ENCODE data around the gene RASGRP4.

Gene RASGRP4

GRCh38 chr19:38386300-38386970, 39.6 kb downstream of the RASGRP4 start:
- Histone ChIP-seq H3K4me3 (ENCODE audit: low read length in 2 of 2) (no peak overlapping the region), H2BK12ac (ENCODE audit: low read length) (no peak overlapping the region), H3K9me3 (replicated peaks in 1 of 2; ENCODE audit: control insufficient read depth in 2 of 2, insufficient read depth in 1 of 2, low read depth in 1 of 2, low read length in 2 of 2) (no peaks in the 10 kb centered on the region), H3K27ac (replicated peaks; ENCODE audit: low read length) (no peak overlapping the region), H4K91ac (ENCODE audit: low read depth, low read length, poor library complexity) (no peak overlapping the region), H2BK15ac (ENCODE audit: low read length) (no peak overlapping the region), H2BK120ac (ENCODE audit: low read depth, low read length) (no peak overlapping the region), H3K36me3 (replicated peaks in 1 of 2; ENCODE audit: control insufficient read depth in 2 of 2, insufficient read depth in 2 of 2, low read length in 2 of 2) (peaks cover 21 to 51% of the 10 kb centered on the region in 2 donors), H3K4me1 (ENCODE audit: control insufficient read depth in 2 of 2, insufficient read depth in 1 of 2, low read depth in 1 of 2, low read length in 2 of 2) (peaks cover 8% of the 10 kb centered on the region in 2 donors), H3K4ac (ENCODE audit: low read length) (no peak overlapping the region), H3K14ac (ENCODE audit: low read length) (no peak overlapping the region), H2BK5ac (ENCODE audit: low read length) (no peak overlapping the region), H3K18ac (ENCODE audit: low read length) (no peak overlapping the region), H3K79me1 (ENCODE audit: low read depth, low read length) (peaks cover 5% of the 10 kb centered on the region), H3K27me3 (ENCODE audit: control insufficient read depth in 3 of 3, insufficient read depth in 3 of 3, low read depth in 1 of 3, low read length in 3 of 3) (no peaks in the 10 kb centered on the region), H3K9ac (ENCODE audit: low read depth, low read length, poor library complexity) (no peak overlapping the region), H3K4me2 (ENCODE audit: insufficient read depth, low read length, poor library complexity, severe bottlenecking) (no peak overlapping the region), H2AK5ac (ENCODE audit: low read depth, low read length) (peak overlapping the region; percentile 27), H2AFZ (ENCODE audit: low read length) (no peak overlapping the region), H3K23ac (ENCODE audit: low read depth, low read length, poor library complexity) (no peak overlapping the region), H4K8ac (ENCODE audit: low read depth, low read length) (no peak overlapping the region)
- WGBS, 2 donors (ENCODE audit: extremely low coverage in 2 of 2, insufficient read length in 2 of 2, insufficient replicate concordance in 1 of 2) = no CpG with 5 or more reads among the region's 61 CpGs
- DNase-seq (ENCODE audit: low spot score) = no peak

- H3K79me1 ChIP-seq (ENCODE audit: low read depth, low read length) = peaks cover 5% of the 10 kb centered on the region
- no peak overlapping the region for H3K27ac ChIP-seq (replicated peaks; ENCODE audit: low read length)
- no peak overlapping the region for H3K4ac ChIP-seq (ENCODE audit: low read length)
- no peak overlapping the region for H2BK15ac ChIP-seq (ENCODE audit: low read length)
- H3K4me1 ChIP-seq (ENCODE audit: control insufficient read depth in 2 of 2, insufficient read depth in 1 of 2, low read depth in 1 of 2, low read length in 2 of 2) = peaks cover 8% of the 10 kb centered on the region in 2 donors
- no peak overlapping the region for H3K4me2 ChIP-seq (ENCODE audit: insufficient read depth, low read length, poor library complexity, severe bottlenecking)
- H2AK5ac ChIP-seq (ENCODE audit: low read depth, low read length) = peak overlapping the region; percentile 27
- H2BK12ac ChIP-seq (ENCODE audit: low read length) = no peak overlapping the region
- H2BK5ac ChIP-seq (ENCODE audit: low read length) = no peak overlapping the region
- H3K9me3 ChIP-seq (replicated peaks in 1 of 2; ENCODE audit: control insufficient read depth in 2 of 2, insufficient read depth in 1 of 2, low read depth in 1 of 2, low read length in 2 of 2) = no peaks in the 10 kb centered on the region
- no peak for DNase-seq (ENCODE audit: low spot score)
- WGBS, 2 donors (ENCODE audit: extremely low coverage in 2 of 2, insufficient read length in 2 of 2, insufficient replicate concordance in 1 of 2) = no CpG with 5 or more reads among the region's 40 CpGs
- H3K36me3 ChIP-seq (replicated peaks in 1 of 2; ENCODE audit: control insufficient read depth in 2 of 2, insufficient read depth in 2 of 2, low read length in 2 of 2) = peaks cover 25 to 52% of the 10 kb centered on the region in 2 donors
- peak overlapping the region; percentile 44 for H3K23ac ChIP-seq (ENCODE audit: low read depth, low read length, poor library complexity)
- no peak overlapping the region for H3K4me3 ChIP-seq (ENCODE audit: low read length in 2 of 2)
- no peak overlapping the region for H4K91ac ChIP-seq (ENCODE audit: low read depth, low read length, poor library complexity)
- no peak overlapping the region for H2BK120ac ChIP-seq (ENCODE audit: low read depth, low read length)
- H3K27me3 ChIP-seq (ENCODE audit: control insufficient read depth in 3 of 3, insufficient read depth in 3 of 3, low read depth in 1 of 3, low read length in 3 of 3) = no peaks in the 10 kb centered on the region
- no peak overlapping the region for H3K9ac ChIP-seq (ENCODE audit: low read depth, low read length, poor library complexity)
- no peak overlapping the region for H3K14ac ChIP-seq (ENCODE audit: low read length)
- H3K18ac ChIP-seq (ENCODE audit: low read length) = no peak overlapping the region
- no peak overlapping the region for H4K8ac ChIP-seq (ENCODE audit: low read depth, low read length)
- no peak overlapping the region for H2AFZ ChIP-seq (ENCODE audit: low read length)
Observed at GRCh38 chr19:38385804-38386257, 40.2 kb downstream of the RASGRP4 start.

GRCh38 chr19:38385057-38385803, 40.8 kb downstream of the RASGRP4 start:
- Histone ChIP-seq H2BK120ac (ENCODE audit: low read depth, low read length) (no peak overlapping the region), H4K91ac (ENCODE audit: low read depth, low read length, poor library complexity) (no peak overlapping the region), H3K4ac (ENCODE audit: low read length) (no peak overlapping the region), H2BK5ac (ENCODE audit: low read length) (no peak overlapping the region), H3K79me1 (ENCODE audit: low read depth, low read length) (peaks cover 2% of the 10 kb centered on the region), H4K8ac (ENCODE audit: low read depth, low read length) (no peak overlapping the region), H2BK15ac (ENCODE audit: low read length) (no peak overlapping the region), H3K4me2 (ENCODE audit: insufficient read depth, low read length, poor library complexity, severe bottlenecking) (no peak overlapping the region), H3K14ac (ENCODE audit: low read length) (no peak overlapping the region), H3K9ac (ENCODE audit: low read depth, low read length, poor library complexity) (no peak overlapping the region), H3K23ac (ENCODE audit: low read depth, low read length, poor library complexity) (peak overlapping the region; percentile 44), H2AK5ac (ENCODE audit: low read depth, low read length) (no peak overlapping the region), H2BK12ac (ENCODE audit: low read length) (no peak overlapping the region), H3K4me3 (ENCODE audit: low read length in 2 of 2) (peak overlapping the region in 1 of 2 donors; percentile 43), H3K36me3 (replicated peaks in 1 of 2; ENCODE audit: control insufficient read depth in 2 of 2, insufficient read depth in 2 of 2, low read length in 2 of 2) (peaks cover 26 to 56% of the 10 kb centered on the region in 2 donors), H3K4me1 (ENCODE audit: control insufficient read depth in 2 of 2, insufficient read depth in 1 of 2, low read depth in 1 of 2, low read length in 2 of 2) (peaks cover 6 to 8% of the 10 kb centered on the region in 2 donors), H2AFZ (ENCODE audit: low read length) (no peak overlapping the region), H3K27me3 (ENCODE audit: control insufficient read depth in 3 of 3, insufficient read depth in 3 of 3, low read depth in 1 of 3, low read length in 3 of 3) (no peaks in the 10 kb centered on the region), H3K18ac (ENCODE audit: low read length) (no peak overlapping the region), H3K27ac (replicated peaks; ENCODE audit: low read length) (no peak overlapping the region), H3K9me3 (replicated peaks in 1 of 2; ENCODE audit: control insufficient read depth in 2 of 2, insufficient read depth in 1 of 2, low read depth in 1 of 2, low read length in 2 of 2) (no peaks in the 10 kb centered on the region)
- no peak for DNase-seq (ENCODE audit: low spot score)
- WGBS, 2 donors (ENCODE audit: extremely low coverage in 2 of 2, insufficient read length in 2 of 2, insufficient replicate concordance in 1 of 2) = no CpG with 5 or more reads among the region's 40 CpGs

Measured in neuronal stem cell (in vitro differentiated cells).